T-helper 2 cell (primary cell): ENCODE measurements around the gene DOCK1.

Experiments used
- DNase-seq, 5 experiments: peaks; one replicate each; pipeline versions ENCODE4 v3.0.0 to v3.0.0-alpha.2; 2012 to 2022

The DOCK1 gene

DNA sequence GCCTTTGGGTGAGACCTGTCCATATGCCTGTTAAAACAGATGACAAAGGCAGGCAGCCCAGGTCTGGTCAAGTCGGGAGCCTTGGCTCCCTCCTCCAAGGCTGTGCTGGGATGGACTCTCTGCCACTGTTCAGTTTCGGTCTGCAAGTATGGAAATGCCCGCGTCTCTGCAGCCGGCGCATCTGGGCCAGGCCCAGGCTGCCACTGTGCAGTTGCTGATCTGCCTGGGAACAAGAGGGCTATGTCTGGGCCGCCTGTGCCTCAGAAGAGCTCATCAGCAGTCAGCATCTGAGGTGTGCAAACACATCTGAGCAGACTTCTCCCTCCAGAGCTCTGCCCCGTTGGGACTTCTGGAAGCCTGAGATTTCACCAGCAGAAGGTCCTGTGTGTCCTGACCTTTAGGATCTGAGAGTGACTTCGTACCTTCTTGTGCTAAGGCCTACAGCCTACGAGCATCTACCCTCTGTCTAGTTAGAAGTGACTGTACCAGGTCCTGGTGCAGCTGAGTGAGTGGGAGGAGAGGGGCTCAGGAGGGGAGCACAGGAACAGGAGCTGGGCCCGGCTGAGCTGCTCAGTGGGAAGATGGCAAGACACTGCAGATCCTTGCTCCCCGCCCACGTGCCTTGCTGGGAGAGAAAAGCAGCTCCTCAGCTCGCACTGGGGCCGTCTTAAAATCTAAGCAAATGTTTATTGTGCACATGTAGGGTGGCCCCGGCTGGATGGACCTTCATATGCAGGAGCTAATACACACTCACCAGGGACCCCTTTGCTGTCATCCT, 50.9 kb downstream of the DOCK1 start:
- DNase-seq, result no peak

DNA sequence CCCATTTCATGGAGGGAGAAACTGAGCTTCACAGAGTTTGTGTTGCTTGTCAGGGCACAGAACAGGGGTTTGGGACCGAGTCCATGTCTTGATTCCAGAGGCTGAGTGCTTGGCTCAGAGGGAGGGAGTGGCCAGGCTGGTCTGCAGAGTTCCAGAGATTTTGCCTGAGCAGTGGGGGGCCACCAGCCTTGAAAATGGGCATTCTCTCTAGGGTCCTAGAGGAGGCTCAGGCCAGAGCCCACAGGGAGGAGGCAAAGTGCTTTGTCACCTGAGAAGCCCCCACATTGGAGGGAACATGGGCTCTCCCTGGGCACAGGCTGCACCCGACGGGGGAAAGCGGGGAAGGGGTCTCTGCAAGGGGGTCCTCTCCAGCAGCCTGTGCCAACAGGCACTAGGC, 51.5 kb downstream of the DOCK1 start:
- no peak for DNase-seq

DNA sequence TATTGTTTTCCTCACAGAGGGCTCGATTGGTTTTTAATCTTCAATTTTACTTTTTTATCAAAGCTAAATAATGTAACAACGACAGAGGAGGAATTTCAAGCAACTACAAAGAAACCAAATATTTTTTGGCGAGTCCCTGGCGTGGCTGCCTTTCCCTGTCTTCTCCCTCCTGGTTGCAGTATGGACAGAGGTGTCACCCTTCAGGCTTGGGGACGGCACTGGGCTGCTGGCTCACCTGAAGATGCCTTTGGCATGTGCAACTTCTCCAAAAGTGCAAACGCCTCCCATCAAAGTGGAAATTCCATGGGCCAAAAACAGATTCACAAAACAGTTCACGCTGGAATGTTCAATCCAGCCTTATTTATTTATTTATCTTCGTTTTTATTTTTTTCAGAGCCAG, 51.9 kb downstream of the DOCK1 start:
- DNase-seq, result no peak

DNA sequence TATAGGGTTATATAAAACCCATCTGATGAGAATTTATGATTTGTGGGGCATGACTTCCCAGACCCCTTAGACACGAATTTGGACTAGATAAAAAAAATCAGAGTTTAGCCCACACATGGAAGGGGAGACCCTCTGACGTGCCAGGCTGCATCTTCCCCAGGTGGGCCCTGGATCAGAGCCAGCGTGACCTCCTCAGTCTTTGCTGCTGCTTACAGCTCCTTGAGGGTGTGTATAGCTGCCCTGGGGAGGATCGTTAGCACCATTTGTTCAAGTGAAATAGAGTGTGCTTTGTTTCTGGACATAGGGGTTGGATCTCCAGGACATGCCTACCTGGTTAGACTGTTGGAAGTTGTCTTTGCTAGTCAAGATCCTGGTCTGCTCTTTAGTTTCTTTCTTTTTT, 54.2 kb downstream of the DOCK1 start:
- no peak for DNase-seq

DNA sequence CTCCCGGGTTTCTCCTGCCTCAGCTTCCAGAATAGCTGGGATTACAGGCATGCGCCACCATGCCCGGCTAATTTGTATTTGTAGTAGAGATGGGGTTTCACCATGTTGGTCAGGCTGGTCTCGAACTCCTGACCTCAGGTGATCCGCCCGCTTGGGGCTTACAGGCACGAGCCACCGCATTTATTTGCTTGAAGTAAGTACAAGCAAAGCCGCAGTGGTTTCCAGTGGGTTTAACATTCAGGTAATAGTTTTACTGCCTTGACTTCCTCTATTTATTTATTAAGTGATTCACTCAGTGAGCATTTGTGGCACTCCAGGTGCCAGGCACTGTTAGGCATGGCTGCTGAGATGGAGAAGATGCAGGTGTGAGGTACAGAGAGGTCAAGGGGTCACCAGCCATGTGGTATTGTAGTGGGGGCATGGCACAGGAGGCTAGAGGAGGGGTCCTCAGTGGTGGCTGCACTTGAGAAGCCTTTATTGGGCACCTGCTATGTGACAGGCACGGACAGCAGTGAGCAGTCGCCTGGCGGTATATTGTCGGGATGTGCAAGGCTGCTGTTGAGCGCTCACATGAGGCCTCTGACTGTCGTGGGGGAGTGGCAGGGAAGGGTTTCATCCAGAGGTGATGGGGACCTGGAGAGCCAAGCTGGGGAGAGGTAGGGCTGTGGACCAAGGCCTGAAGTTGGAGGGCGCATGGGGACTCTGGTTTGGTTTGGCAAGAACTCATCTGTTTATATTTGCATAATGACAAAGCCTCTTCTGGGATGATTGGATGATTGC, 54.9 kb downstream of the DOCK1 start:
- DNase-seq, result no peak

DNA sequence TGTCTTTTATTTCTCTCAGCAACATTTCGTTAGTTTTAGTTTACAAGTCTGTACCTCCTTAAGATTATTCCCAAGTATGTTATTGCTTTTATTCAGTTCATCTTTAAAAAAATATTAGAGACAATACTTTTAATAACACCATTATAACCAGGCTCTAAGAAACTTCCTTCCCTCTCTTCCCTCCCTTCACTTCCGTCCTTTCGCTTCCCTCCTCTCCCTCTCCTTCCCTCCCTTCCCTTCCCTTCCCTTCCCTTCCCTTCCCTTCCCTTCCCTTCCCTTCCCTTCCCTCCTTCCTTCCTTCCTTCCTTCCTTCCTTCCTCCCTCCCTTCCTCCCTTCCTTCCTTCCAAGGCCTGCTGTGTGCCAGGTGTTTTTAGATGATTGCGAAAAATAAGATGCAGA, 58.1 kb downstream of the DOCK1 start:
- DNase-seq, result no peak

DNA sequence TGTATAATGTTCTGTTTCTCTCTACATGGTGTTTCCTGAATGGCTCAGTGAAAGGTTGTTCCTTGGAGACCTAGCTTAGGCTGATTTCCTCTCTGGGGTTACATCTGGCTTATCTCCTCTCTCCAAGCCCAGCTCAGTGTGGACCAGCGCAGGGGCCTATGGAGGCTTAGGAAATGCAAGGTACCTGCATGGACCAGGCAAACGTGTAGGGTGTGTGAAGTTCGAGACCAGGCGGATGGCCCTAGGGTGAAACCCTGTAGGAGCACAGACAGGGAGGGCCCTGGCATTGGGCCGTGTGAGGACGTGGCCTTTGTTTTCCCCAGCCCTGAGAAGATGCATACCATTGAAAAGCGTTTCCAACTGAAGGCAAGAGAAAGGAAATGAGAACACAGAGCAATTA, 59.0 kb downstream of the DOCK1 start:
- no peak for DNase-seq

DNA sequence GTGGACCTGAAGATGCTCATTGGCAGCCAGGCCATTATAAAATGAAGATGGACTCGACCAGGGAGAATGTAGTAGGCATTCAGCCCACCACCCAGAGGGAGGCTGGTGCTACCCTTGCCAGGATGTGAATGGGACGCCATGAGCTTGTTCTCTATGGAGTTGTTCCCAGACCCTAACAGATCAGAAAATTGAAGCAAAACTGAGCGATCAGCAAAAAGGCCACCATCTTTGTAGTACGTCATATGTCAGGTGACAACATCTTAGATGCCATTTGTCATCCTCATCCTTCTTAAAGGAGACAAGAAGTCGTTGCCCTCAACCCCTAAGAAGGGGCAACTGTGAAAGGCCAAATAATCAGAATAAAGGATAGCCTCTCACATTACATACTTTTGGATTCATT, 61.7 kb downstream of the DOCK1 start:
- DNase-seq, result no peak

DNA sequence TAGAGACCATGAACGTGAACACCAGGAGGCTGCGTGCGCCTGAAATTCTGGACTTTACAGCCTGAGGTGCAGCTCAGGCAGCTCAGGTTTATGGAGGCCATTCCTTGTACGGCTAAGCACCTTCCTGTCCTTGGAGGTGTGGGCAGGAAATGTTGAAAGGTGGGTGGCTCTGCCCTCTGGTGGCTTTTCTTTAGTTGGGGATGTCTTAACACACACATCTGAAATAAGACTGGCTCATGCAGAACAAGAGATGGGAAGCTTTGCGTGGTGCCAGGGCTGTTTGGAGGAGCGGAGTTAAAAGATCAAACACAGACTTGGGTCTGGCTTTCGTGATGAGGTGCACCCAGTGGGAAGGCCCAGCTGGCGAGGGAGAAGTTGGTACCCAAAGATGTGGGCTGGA, 64.1 kb downstream of the DOCK1 start:
- DNase-seq, result no peak

DNA sequence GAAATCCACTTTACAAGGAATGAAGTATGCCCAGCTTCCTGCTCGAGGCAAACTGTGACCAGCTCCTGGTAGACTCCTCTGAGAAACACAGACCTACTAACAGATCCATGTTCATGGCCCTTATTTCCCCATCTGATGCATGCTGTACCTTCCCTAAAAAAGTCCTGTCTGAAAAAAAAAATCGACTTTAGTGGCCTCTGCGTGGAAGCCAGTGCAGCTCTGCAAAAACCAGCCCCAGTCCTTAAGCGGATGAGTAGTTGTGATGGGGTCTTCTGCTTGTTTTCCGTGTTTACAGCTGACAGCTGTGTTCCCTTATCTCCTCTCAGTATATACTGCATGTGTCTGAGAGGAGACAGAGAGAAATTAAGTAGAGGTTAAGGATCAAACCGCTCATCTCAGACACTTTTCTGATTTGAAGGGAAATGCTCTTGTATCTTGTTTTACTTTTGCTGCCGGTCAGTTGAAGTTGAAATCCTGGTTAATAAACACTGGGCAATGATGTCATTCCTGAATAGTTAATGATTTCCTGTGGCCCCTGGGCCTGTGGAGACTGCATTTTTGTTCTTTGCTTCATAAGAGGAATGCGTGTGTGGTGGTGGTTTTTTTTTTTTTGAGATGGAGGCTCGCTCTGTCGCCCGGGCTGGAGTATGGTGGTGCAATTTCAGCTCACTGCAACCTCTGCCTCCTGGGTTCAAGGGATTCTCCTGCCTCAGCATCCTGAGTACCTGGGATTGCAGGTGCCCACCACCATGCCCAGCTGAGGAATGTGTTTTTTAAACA, 67.6 kb downstream of the DOCK1 start:
- DNase-seq, result no peak

DNA sequence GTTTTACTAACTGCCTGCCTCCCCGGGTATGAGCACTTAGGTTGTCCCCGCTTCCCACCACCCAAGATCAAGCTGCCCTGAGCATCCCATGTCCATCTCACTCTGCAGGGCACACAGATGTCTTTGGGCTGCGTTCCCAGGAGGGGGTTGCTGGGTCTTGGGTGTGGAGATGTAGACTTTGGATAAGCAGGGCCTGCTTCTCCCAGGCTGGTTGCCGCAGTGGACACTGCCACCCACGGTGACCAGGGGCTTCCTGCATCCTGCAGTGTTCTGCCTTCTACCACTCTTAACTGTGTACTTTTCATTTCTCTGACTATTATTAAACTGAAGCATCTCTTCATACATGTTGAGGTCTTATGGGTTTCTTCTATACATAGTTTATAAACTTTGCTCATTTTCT, 70.0 kb downstream of the DOCK1 start:
- DNase-seq, result no peak

DNA sequence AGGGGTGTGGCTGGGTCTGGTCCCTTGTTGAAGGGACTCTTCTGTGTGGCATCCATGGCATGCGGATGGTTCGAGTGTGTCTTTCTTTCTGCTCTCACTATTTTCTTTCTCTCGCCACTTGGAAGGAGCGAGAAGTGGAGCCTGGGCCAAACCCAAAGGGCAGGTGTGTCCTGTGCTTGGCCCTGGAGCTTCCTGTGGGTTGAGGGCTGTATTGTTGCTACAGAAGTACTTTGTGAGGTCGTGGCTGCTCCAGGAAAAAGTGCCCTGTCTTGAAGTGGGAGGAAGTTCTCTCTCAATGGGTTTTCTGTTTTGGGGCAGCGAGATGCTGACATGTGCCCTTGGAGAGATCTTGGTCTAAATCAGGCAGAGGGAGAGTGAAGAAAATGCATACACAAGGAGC, 72.0 kb downstream of the DOCK1 start:
- DNase-seq, result no peak

DNA sequence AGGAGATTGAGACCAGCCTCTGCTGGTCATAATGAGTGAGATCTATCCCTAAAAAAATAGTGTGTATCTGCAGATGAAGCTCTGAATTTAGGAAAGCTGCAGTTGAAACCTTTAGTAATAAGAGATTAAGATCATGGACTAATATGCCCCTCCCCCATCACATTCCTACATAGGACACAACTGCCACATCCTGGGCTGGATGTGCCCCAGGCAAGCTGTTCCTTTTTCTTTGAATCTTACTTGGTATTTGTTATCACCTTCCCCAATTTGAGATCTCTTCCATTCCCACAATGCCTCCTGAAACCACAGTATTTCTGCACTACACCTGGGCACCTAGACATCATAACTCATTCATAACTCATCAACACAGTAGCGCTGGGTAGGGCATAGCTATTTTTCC, 74.1 kb downstream of the DOCK1 start:
- no peak for DNase-seq

DNA sequence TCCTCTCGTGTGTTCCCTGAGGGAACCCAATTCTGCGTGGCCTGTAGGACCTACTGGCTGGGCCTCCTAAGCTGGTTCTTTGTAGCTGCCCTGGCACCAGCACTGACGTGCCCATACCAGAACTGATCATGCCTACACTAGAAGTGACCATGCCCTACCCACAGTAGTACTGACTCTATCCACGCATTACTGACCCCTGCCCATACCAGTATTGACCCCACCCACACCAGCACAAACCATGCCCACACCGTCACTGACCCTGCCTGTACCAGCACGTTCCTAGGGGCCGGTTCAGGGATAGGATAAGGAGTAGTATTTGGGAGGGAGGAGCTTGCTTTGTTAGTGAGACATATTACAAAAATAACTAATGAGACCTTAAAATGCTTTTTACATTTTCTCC, 88.0 kb downstream of the DOCK1 start:
- no peak for DNase-seq

DNA sequence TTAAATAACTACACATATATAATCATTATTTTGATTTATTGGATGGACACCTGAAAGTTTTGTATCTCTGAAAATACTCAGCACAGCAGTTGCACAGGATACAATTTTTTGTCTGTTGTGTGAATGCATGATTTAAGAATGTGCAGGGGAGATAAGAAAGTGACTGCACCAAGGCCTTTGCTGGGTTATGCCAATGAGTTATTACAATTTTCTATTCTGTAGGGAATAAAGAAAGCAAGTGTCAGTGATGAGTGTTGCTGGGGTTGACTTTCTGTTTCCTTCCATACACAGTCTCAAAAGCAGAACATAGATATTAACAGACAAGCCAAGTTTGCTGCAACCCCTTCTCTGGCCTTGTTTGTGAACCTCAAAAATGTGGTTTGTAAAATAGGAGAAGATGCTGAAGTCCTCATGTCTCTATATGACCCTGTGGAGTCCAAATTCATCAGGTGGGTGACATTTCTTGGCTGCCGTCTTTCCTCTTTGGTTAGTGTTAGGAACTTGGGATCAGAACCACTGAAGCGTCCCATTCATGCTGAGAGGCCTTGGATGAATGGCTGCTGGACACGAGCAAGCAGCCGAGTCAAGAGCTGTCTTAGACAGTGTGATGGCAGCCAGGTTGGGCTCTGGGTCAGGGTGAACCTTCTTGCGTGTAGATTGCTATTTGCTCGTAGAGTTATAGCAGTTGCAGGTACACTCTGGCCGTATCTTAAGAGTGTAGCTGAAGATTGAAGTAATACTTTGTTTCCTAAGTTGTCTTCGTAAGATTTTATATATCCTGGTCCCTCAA, 92.8 kb downstream of the DOCK1 start:
- DNase-seq, result no peak

DNA sequence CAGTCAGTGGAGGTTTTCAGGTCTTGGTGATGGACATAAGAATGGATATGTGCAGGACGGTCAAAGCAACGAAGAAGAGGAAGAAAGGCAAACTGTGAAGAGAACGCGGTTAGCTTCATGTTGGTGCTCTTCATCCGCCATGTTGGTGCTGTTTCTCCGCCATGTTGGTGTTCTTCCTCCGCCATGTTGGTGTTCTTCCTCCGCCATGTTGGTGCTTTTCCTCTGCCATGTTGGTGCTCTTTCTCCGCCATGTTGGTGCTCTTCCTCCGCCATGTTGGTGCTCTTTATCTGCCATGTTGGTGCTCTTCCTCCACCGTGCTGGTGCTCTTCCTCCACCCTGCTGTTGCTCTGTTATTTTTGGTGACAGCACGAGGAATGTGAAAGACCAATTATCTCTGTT, 95.4 kb downstream of the DOCK1 start:
- DNase-seq, result no peak

DNA sequence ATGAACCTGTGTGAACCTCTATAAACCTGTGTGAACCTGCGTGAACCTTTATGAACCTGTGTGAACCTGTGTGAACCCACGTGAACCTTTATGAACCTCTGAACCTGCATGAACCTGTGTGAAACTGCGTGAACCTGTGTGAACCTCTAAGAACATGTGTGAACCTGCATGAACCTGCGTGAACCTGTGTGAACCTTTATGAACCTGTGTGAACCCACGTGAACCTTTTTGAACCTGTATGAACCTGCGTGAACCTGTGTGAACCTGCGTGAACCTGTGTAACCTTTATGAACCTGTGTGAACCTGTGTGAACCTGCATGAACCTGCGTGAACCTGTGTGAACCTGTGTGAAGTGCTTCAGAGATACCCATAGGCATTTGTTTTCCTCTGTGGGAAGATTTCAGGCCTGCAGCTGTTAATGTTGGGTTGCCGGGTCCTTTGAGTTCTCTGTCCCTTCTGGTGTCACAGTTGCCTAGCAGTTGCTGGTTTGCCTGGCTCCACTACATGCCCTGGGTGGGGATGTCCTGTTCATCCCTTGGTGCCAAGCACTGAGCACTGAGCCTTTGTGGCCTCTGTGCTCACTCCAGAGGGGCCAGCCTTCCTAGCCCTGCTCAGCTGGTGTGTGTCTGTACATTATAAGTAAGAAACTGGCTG, 97.9 kb downstream of the DOCK1 start:
- DNase-seq, result no peak

DNA sequence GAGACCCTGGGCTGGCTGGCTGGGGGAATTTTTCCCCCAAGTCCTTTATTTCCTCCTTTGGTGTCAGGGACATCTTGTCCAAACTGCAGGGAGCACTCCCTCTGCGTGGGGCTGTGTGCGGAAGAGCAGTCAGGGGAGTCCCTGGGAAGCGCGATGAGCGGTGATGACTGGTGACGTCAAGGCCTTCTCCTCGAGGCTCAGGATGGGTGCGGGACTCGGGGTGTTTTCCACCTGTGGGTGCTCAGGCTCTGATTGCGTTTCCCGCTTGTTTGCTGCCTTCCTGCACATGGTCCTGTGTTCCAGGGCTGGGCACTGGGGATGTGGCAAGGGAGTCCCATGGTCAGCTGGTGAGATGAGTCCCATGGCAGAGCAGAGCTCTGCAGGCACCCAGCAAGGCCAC, 101.2 kb downstream of the DOCK1 start:
- no peak for DNase-seq

DNA sequence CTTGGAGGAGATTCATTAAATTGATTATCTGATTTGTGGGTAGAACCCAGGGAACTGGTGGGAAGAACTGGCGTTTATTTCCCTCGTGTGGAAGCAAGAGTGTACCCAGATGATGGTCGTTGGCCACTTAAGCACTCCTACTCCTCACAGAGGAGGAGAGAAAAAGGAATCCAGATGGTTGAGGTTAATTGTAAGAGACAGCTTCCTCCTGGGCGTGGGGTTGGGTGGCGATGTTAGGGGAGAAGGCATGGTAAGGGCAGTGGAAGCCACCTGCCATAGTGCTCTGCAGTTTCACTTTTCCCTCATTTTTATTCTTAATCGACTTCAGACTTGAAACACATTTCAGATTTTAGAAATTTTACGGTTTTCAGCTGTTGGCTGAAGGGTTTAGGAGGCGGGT, 104.1 kb downstream of the DOCK1 start:
- DNase-seq, result no peak

DNA sequence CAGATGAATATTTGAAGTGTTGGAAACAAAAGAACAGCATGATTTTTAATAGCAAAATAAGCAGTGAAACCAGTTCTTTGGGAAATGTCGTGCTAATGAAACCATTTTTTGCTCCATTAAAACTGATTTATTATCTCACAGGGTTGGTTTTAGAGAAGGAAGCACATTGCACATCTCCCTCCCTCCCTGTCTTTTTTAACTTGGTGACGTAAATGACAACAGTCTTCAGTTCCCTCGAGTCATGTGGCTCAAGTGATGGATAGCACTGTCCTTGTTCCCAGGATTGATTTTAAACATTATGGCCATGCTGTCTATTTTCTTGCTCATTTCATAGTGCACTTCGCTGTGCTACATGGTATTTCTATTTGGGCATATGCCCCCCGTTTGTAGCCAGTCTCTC, 105.9 kb downstream of the DOCK1 start:
- DNase-seq, result no peak

DNA sequence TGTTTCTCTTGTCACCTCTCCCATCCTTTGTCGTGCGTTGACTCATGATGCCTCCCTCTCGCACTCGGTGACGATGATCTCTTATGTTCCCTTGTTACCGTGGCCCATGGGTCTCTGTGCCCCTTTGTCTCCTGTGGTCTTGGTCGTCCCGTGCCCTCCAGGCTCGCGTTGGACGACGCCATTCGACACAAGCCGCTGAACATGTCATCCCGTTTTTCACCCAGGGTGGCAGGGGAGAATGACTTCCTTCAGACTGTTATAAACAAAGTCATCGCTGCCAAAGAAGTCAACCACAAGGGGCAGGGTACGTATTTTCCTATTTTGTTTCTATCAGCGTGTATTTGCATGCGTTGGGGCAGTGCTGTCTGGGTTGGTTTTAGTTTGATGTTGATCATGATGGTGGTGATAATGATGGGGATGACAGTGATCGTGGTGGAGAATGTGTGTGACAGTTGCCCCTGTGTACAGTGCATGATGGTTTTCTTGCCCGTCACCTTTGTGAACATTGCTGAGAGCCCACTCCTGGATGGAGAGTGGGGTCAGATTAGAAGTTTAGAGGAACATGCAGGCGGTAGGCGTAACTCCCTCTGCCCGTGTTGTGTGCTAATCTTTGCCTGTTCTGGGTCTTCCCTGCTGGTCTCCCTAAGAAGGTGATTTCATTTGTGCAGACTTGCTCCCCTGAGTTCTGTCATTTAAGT, 107.0 kb downstream of the DOCK1 start:
- peak in 1 of 5 experiments; percentile 10 for DNase-seq

DNA sequence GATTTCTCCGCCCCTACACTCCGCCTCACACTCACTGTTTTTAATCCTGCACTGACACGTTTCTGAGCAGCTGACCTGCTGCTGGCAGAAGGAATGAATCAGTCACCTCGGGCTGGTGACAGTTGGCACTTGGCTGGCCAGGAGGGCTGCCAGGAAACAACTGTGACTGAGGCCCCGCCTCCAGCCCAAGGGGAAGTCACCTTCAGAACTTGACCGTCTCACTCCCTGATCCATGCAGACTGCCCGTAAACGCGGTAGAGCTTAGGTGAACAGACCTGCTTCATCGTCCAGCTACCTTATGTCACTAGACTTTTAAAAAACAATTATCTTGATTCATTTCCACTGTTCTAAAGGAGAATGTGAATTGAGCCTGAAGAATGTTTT, 107.5 kb downstream of the DOCK1 start:
- DNase-seq, result peak in 1 of 5 experiments; percentile 31
